H1 (cell line): ENCODE data around the gene TMEM92. TPM values are rescaled to one million over a fixed set of nuclear protein-coding genes. Genes with fewer than 3 reads are reported as not detected.

ENCODE experiments used
- CTCF ChIA-PET: fragments of 300-600 bp; sonication (Branson Sonifier 250); formaldehyde crosslinking; loops from one replicate; lab custom pipeline; 2021; ENCODE audit not compliant: partially characterized antibody; lab: Charles Lee
- POLR2A ChIA-PET: fragments of 300-600 bp; sonication (Branson Sonifier 250); formaldehyde crosslinking; loops from one replicate; lab custom pipeline; 2021; ENCODE audit warnings: inconsistent platforms; ENCODE audit not compliant: partially characterized antibody; lab: Charles Lee
- DNase-seq, 2 experiments: peaks; one replicate each; pipeline versions ENCODE4 v3.0.0 to v3.0.0-alpha.2; 2010 to 2022; ENCODE audit warnings: low spot score in 2 of 2, low read depth in 1 of 2, mixed read lengths in 1 of 2
- FAIRE-seq: peaks from 2 replicates; lab custom pipeline; 2011; peaks lifted over from hg19 to GRCh38; lab: Jason Lieb, UNC
- H2AFZ ChIP-seq: 2 replicates; pipeline ENCODE4 v1.8.1; 2012; ENCODE audit warnings: low read length, inconsistent platforms
- H2AK5ac ChIP-seq: 2 replicates; pipeline ENCODE4 v1.6.1; 2013; ENCODE audit warnings: low read depth, low read length
- H2BK120ac ChIP-seq: replicated peaks from 2 replicates; pipeline ENCODE3; 2013; ENCODE audit warnings: low read depth, low read length, inconsistent platforms
- H2BK12ac ChIP-seq: 2 replicates; pipeline ENCODE4 v1.6.1; 2013; ENCODE audit warnings: low read depth, low read length
- H2BK15ac ChIP-seq: 2 replicates; pipeline ENCODE4 v1.6.1; 2013; ENCODE audit warnings: low read length
- H2BK20ac ChIP-seq: 2 replicates; pipeline ENCODE4 v1.6.1; 2013; ENCODE audit warnings: low read length
- H2BK5ac ChIP-seq: 2 replicates; pipeline ENCODE4 v1.6.1; 2013; ENCODE audit warnings: low read depth, low read length
- H3K14ac ChIP-seq: 2 replicates; pipeline ENCODE4 v1.6.1; 2013; ENCODE audit warnings: inconsistent platforms; ENCODE audit not compliant: insufficient read length
- H3K18ac ChIP-seq: 2 replicates; pipeline ENCODE4 v1.6.1; 2013; ENCODE audit warnings: low read length; ENCODE audit errors: extremely low read depth
- H3K23ac ChIP-seq: 2 replicates; pipeline ENCODE4 v1.6.1; 2013; ENCODE audit warnings: inconsistent platforms; ENCODE audit not compliant: insufficient read length
- H3K23me2 ChIP-seq: 2 replicates; pipeline ENCODE4 v1.6.1; 2013; ENCODE audit warnings: low read depth, low read length
- H3K27ac ChIP-seq: 2 replicates; pipeline ENCODE4 v1.6.1; 2011; ENCODE audit warnings: low read depth, low read length, inconsistent platforms
- H3K27me3 ChIP-seq, 4 experiments: replicated peaks in 1 of 4; 1 replicate in 1 of 4; 2 replicates in 3 of 4; pipeline versions ENCODE4 v1.6.1 to v1.8.1; 2011 to 2013; ENCODE audit warnings: low read length in 3 of 4, mild to moderate bottlenecking in 3 of 4, inconsistent platforms in 2 of 4, mixed read lengths in 2 of 4, moderate library complexity in 1 of 4; ENCODE audit not compliant: control insufficient read depth in 3 of 4, insufficient read depth in 3 of 4; ENCODE audit errors: extremely low read depth in 1 of 4
- H3K36me3 ChIP-seq, 4 experiments: 2 replicates each; pipeline versions ENCODE4 v1.6.1 to v1.8.1; 2011 to 2013; ENCODE audit warnings: mild to moderate bottlenecking in 4 of 4, low read length in 3 of 4, moderate library complexity in 2 of 4, control low read depth in 1 of 4, inconsistent platforms in 1 of 4; ENCODE audit not compliant: insufficient read depth in 4 of 4, control insufficient read depth in 2 of 4
- H3K4ac ChIP-seq: replicated peaks from 2 replicates; pipeline ENCODE3; 2013; ENCODE audit warnings: low read length, low read depth, mixed read lengths, inconsistent platforms; ENCODE audit not compliant: insufficient read length
- H3K4me1 ChIP-seq, 4 experiments: replicated peaks in 1 of 4; 1 replicate in 1 of 4; 2 replicates in 3 of 4; pipeline versions ENCODE4 v1.6.1 to v1.8.1; 2011 to 2013; ENCODE audit warnings: low read length in 3 of 4, inconsistent platforms in 2 of 4, mixed read lengths in 1 of 4; ENCODE audit not compliant: insufficient read depth in 4 of 4, control insufficient read depth in 3 of 4
- H3K4me2 ChIP-seq, 2 experiments: 2 replicates each; pipeline versions ENCODE4 v1.6.1 to v1.8.1; 2011 to 2013; ENCODE audit warnings: low read depth in 2 of 2, low read length in 2 of 2, control low read depth in 1 of 2, inconsistent platforms in 1 of 2, mild to moderate bottlenecking in 1 of 2; ENCODE audit not compliant: insufficient read depth in 1 of 2
- H3K4me3 ChIP-seq, 4 experiments: fragments of 200-600, 300-600 bp in 1 of 4; sonication (generic), shearing (Covaris generic), sonication (Bioruptor Twin) in 1 of 4; 2 replicates each; pipeline versions ENCODE4 v1.5.1 to v1.8.1; 2011 to 2016; ENCODE audit warnings: low read length in 4 of 4, low read depth in 3 of 4, control low read depth in 2 of 4, inconsistent platforms in 2 of 4, mild to moderate bottlenecking in 2 of 4, mixed read lengths in 1 of 4, moderate library complexity in 1 of 4; ENCODE audit not compliant: insufficient read depth in 2 of 4; ENCODE audit errors: extremely low read depth in 1 of 4
- H3K56ac ChIP-seq: replicated peaks from 2 replicates; pipeline ENCODE3; 2013; ENCODE audit warnings: low read depth, mild to moderate bottlenecking, mixed read lengths, low read length, inconsistent platforms; ENCODE audit not compliant: insufficient read length
- H3K79me1 ChIP-seq: 2 replicates; pipeline ENCODE4 v1.6.1; 2013; ENCODE audit warnings: low read depth, low read length, control low read depth
- H3K79me2 ChIP-seq, 2 experiments: 2 replicates each; pipeline versions ENCODE4 v1.6.1 to v1.8.1; 2012 to 2013; ENCODE audit warnings: low read length in 2 of 2, mild to moderate bottlenecking in 2 of 2, inconsistent platforms in 1 of 2; ENCODE audit not compliant: insufficient read depth in 2 of 2, control insufficient read depth in 1 of 2
- H3K9ac ChIP-seq, 4 experiments: replicated peaks in 1 of 4; 1 replicate in 1 of 4; 2 replicates in 3 of 4; pipeline versions ENCODE4 v1.6.1 to v1.8.1; 2011 to 2013; ENCODE audit warnings: low read depth in 3 of 4, low read length in 3 of 4, control low read depth in 2 of 4, mild to moderate bottlenecking in 2 of 4, moderate library complexity in 2 of 4, inconsistent platforms in 1 of 4; ENCODE audit errors: extremely low read depth in 1 of 4
- H3K9me3 ChIP-seq, 2 experiments: 2 replicates each; pipeline versions ENCODE4 v1.6.1 to v1.8.1; 2012 to 2013; ENCODE audit warnings: mild to moderate bottlenecking in 2 of 2, moderate library complexity in 2 of 2, control low read depth in 1 of 2, inconsistent platforms in 1 of 2, low read depth in 1 of 2, low read length in 1 of 2, mixed read lengths in 1 of 2; ENCODE audit not compliant: insufficient read depth in 2 of 2
- H4K20me1 ChIP-seq, 2 experiments: replicated peaks in 1 of 2; 2 replicates each; pipeline versions ENCODE3 to v1.8.1; 2011 to 2013; ENCODE audit warnings: inconsistent platforms in 2 of 2, low read length in 2 of 2, mild to moderate bottlenecking in 1 of 2; ENCODE audit not compliant: insufficient read depth in 2 of 2, control insufficient read depth in 1 of 2
- H4K5ac ChIP-seq: 2 replicates; pipeline ENCODE4 v1.6.1; 2013; ENCODE audit warnings: low read length, low read depth, mixed read lengths, inconsistent platforms; ENCODE audit not compliant: insufficient read length
- H4K8ac ChIP-seq: 2 replicates; pipeline ENCODE4 v1.8.0; 2013; ENCODE audit warnings: mild to moderate bottlenecking, moderate library complexity, low read length, inconsistent platforms; ENCODE audit not compliant: insufficient read depth; ENCODE audit errors: extremely low read depth
- H4K91ac ChIP-seq: replicated peaks from 2 replicates; pipeline ENCODE3; 2013; ENCODE audit warnings: low read length, mixed read lengths, inconsistent platforms; ENCODE audit not compliant: insufficient read length
- BACH1 ChIP-seq: IDR thresholded peaks from 2 replicates; pipeline ENCODE4 v1.6.1; 2012; ENCODE audit warnings: low read length, improper control_type of control experiment
- CREB1 ChIP-seq: IDR thresholded peaks from 2 replicates; pipeline ENCODE4 v1.6.1; 2012; ENCODE audit warnings: inconsistent platforms
- EGR1 ChIP-seq: IDR thresholded peaks from 2 replicates; pipeline ENCODE4 v1.6.1; 2011; ENCODE audit warnings: low read depth, low read length, borderline replicate concordance
- GABPA ChIP-seq: IDR thresholded peaks from 2 replicates; pipeline ENCODE4 v1.6.1; 2011; ENCODE audit warnings: mild to moderate bottlenecking, low read length, moderate library complexity, borderline replicate concordance; ENCODE audit not compliant: insufficient read depth
- KDM1A ChIP-seq: fragments of 200-600, 300-600 bp; sonication (generic); IDR thresholded peaks from 2 replicates; pipeline ENCODE4 v1.7.1; 2016; ENCODE audit warnings: mild to moderate bottlenecking, low read length, borderline replicate concordance
- KDM5A ChIP-seq: fragments of 200-600 bp; IDR thresholded peaks from 2 replicates; pipeline ENCODE4 v1.7.1; 2012; ENCODE audit warnings: mild to moderate bottlenecking, low read length, inconsistent platforms, mixed read lengths
- MAFK ChIP-seq: IDR thresholded peaks from 2 replicates; pipeline ENCODE4 v1.6.1; 2012; ENCODE audit warnings: low read depth, mild to moderate bottlenecking, improper control_type of control experiment, low read length
- NANOG ChIP-seq: IDR thresholded peaks from 2 replicates; pipeline ENCODE4 v1.6.1; 2011; ENCODE audit warnings: low read length, low read depth, mild to moderate bottlenecking, inconsistent platforms; ENCODE audit not compliant: insufficient read depth, poor library complexity, severe bottlenecking
- NRF1 ChIP-seq: IDR thresholded peaks from 2 replicates; pipeline ENCODE4 v1.6.1; 2011; ENCODE audit warnings: mild to moderate bottlenecking, low read depth, low read length, improper control_type of control experiment
- SP1 ChIP-seq: IDR thresholded peaks from 2 replicates; pipeline ENCODE4 v1.6.1; 2011; ENCODE audit warnings: low read depth, low read length
- SP2 ChIP-seq: IDR thresholded peaks from 2 replicates; pipeline ENCODE4 v1.6.1; 2012; ENCODE audit warnings: mild to moderate bottlenecking, low read length, inconsistent platforms
- SUZ12 ChIP-seq: fragments of 200-600 bp; sonication (generic); IDR thresholded peaks from 2 replicates; pipeline ENCODE4 v1.6.1; 2012; ENCODE audit warnings: mild to moderate bottlenecking, inconsistent platforms, low read length, moderate library complexity, mixed read lengths
- TBP ChIP-seq: IDR thresholded peaks from 2 replicates; pipeline ENCODE4 v1.6.1; 2011; ENCODE audit warnings: low read depth, low read length, improper control_type of control experiment
- WGBS, 2 experiments: shearing (Covaris generic) in 1 of 2; methylation state at CpG; one replicate each; pipeline versions ENCODE4 v1.1.6 to v1.1.7; 2013 to 2015; ENCODE audit warnings: low lambda C conversion rate in 2 of 2, mixed read lengths in 2 of 2, inconsistent platforms in 1 of 2, low coverage in 1 of 2, missing lambda C conversion rate in 1 of 2; ENCODE audit not compliant: insufficient replicate concordance in 2 of 2, insufficient coverage in 1 of 2, insufficient read length in 1 of 2; ENCODE audit errors: extremely low coverage in 1 of 2, missing lambda C conversion rate in 1 of 2; 5-methylcytosine and 5-hydroxymethylcytosine counted together
- polyA plus RNA-seq, 7 experiments: library from polyadenylated mRNA; depleted of rRNA in 3 of 7; stranded (reverse) in 5 of 7; unstranded in 2 of 7; fragments of >200 nt in 5 of 7; fragments of 200-250 nt in 2 of 7; gene quantifications; 1 replicate in 5 of 7; 2 replicates in 1 of 7; 4 replicates in 1 of 7; pipeline versions ENCODE4 v1.2.1 to v1.2.3, GENCODE V29; 2011 to 2013; ENCODE audit warnings: missing spikeins in 2 of 7, mixed read lengths in 2 of 7
- total RNA-seq: library from RNA; stranded (reverse); fragmentation: NEBNext Ultra II Directional; extraction: Animal tissue kit (Norgen Biotek cat#: 25700); gene quantifications from 2 replicates; pipeline ENCODE4 v1.2.1, GENCODE V29; 2021
- TF ChIP-seq, protein P1 (sequence below): IDR thresholded peaks from 2 replicates; pipeline ENCODE4 v1.6.1; 2012; ENCODE audit warnings: inconsistent platforms

Gene TMEM92
- total and polyA plus RNA-seq, 2 of the 8 experiments (the other 6 are each of a cell fraction or from before 2014, with no cell fraction given) = 11.9 to 24.8 TPM

DNA sequence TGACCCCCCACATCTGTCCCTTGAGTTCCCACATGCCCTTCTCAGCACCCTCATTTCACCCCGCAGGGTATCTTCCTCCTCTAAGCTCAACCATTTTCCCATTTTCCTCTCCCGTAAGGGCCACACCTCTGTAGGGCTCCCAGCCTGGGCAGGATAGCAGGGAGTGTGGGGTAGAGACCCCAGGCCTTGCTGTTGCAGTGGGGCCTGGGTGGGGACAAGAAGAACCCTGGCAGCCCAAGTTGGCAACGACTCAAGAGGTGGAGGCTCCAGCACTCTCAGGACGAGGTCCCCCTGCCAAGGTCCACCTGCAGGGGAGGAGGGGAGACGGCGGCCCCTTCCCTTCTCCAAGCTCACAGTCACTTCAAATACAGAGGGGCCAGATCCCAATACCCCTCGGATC, 2.0 kb upstream of the TMEM92 start:
- no peak overlapping the region for H3K4ac ChIP-seq
- H4K5ac ChIP-seq = no peak overlapping the region
- H3K23ac ChIP-seq = no peak overlapping the region
- H3K9me3 ChIP-seq = no peaks in the 10 kb centered on the region
- no peak overlapping the region for H2AK5ac ChIP-seq
- DNase-seq = peak in 1 of 2 experiments; percentile 45
- H2AFZ ChIP-seq = peak overlapping the region; percentile 82; the same call in 1 of the 2 replicates
- no peak overlapping the region for H3K9ac ChIP-seq
- no peak overlapping the region; the same call in 1 of the 2 replicates for H3K18ac ChIP-seq
- H2BK120ac ChIP-seq = no peak overlapping the region
- no peak overlapping the region for H4K8ac ChIP-seq
- 94% methylated on average over 5 of the region's 7 CpGs; no CpG with 5 or more reads in 1 of the 2 experiments for WGBS, 2 experiments
- no peaks in the 10 kb centered on the region; a peak in 1 of 4 replicates for H3K79me2 ChIP-seq
- no peak overlapping the region for H2BK20ac ChIP-seq
- no peak overlapping the region for H3K56ac ChIP-seq
- H3K4me2 ChIP-seq = peak overlapping the region; percentile 78 to 91
- no peak overlapping the region for H4K91ac ChIP-seq
- no peaks in the 10 kb centered on the region for H3K36me3 ChIP-seq
- H3K4me3 ChIP-seq = peak overlapping the region in 1 of 4 experiments; percentile 55; a peak in 3 of 8 replicates
- no peak for FAIRE-seq
- H3K14ac ChIP-seq = no peak overlapping the region
- H2BK12ac ChIP-seq = 0 out of 2 replicates have a peak overlapping the region, but pooled peaks have one; percentile 7
- H3K4me1 ChIP-seq = peaks cover 2 to 27% (median 20%) of the 10 kb centered on the region in 4 experiments
- no peak overlapping the region for H2BK5ac ChIP-seq
- H2BK15ac ChIP-seq = no peak overlapping the region
- H3K27me3 ChIP-seq = peaks cover 0 to 12% (median 5%) of the 10 kb centered on the region in 4 experiments; a peak in 3 of 7 replicates
- H4K20me1 ChIP-seq = no peaks in the 10 kb centered on the region
- POLR2A ChIA-PET = interaction anchor here (0.9 to 3.0 kb wide), 6 partner anchors 20 to 95 kb away, joined by 3 to 9 read pairs (median 4); partner anchors contain the start of gene COL1A1
- H3K23me2 ChIP-seq = peaks cover 4% of the 10 kb centered on the region; the same call in 1 of the 2 replicates
- H3K79me1 ChIP-seq = peaks cover 2% of the 10 kb centered on the region; the same call in 1 of the 2 replicates
- CTCF ChIA-PET = interaction anchor here (0.5 to 41.5 kb wide), 21 partner anchors 7 to 946 kb away, joined by 3 to 1349 read pairs (median 5); partner anchors contain the start of genes COL1A1 and SGCA
- H3K27ac ChIP-seq = no peak overlapping the region
- TF ChIP-seq, protein P1, sequence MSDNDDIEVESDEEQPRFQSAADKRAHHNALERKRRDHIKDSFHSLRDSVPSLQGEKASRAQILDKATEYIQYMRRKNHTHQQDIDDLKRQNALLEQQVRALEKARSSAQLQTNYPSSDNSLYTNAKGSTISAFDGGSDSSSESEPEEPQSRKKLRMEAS = no peak
- TF ChIP-seq EGR1 = no peak
- TF ChIP-seq NRF1 = no peak
- no peak for TF ChIP-seq GABPA
- TF ChIP-seq KDM1A = no peak
- no peak for TF ChIP-seq TBP
- no peak for TF ChIP-seq KDM5A
- no peak for TF ChIP-seq NANOG
- no peak for TF ChIP-seq SP1
- TF ChIP-seq BACH1 = no peak
- no peak for TF ChIP-seq SUZ12
- TF ChIP-seq CREB1 = no peak
- no peak for TF ChIP-seq SP2
- no peak for TF ChIP-seq MAFK
